Measurements from ENCODE around the gene NOP53. TPM values are rescaled to one million over a fixed set of nuclear protein-coding genes. Genes with fewer than 3 reads are reported as not detected.

Gene NOP53
- total and polyA plus RNA-seq, 2 of the 4 experiments (the other 2 are of a cell fraction): 59.5 to 83.2 TPM

GRCh38 chr19:47701717-47702552, 43.4 kb upstream of the NOP53 start:
- H2BK15ac ChIP-seq (ENCODE audit: low read depth, low read length): no peak overlapping the region
- BruUV-seq (replicated peaks): no TSS peak
- DNase-seq (no peak), ATAC-seq (ENCODE audit: low read depth) (no peak)
- peaks cover 0 to 23% of the 10 kb centered on the region in 2 experiments; a peak in 2 of 4 replicates for H3K79me1 ChIP-seq (ENCODE audit: low read depth in 1 of 2, low read length in 2 of 2)
- no peak overlapping the region for H2AK5ac ChIP-seq (ENCODE audit: low read depth, low read length)
- no peak overlapping the region for H3K18ac ChIP-seq (ENCODE audit: low read depth, low read length)
- no peak overlapping the region for H3K23ac ChIP-seq (ENCODE audit: low read depth, low read length)
- H2AFZ ChIP-seq (replicated peaks; ENCODE audit: low read length, poor library complexity): no peak overlapping the region
- no peak overlapping the region for H4K91ac ChIP-seq (ENCODE audit: insufficient read depth, low read depth, low read length)
- WGBS, 2 experiments (ENCODE audit: extremely low coverage in 2 of 2, insufficient read length in 1 of 2): 98% methylated on average over 71 of the region's 91 CpGs; no CpG with 5 or more reads in 1 of the 2 experiments
- peaks cover 49% of the 10 kb centered on the region for H4K20me1 ChIP-seq (ENCODE audit: insufficient read depth, low read length)
- dilution Hi-C loops (cut with HindIII; ENCODE audit: low sequenced_read_pairs, unreplicated experiment) (no loop called here), intact Hi-C loops (cut with micrococcal nuclease) (no loop called here), in situ Hi-C loops (cut with MboI; ENCODE audit: low sequenced_read_pairs) (loop anchor here (25.0 kb wide), 1 partner anchor 415 kb away; no protein-coding TSS in a partner anchor)
- no peaks in the 10 kb centered on the region for H3K27me3 ChIP-seq (ENCODE audit: control insufficient read depth, insufficient read depth, low read length)
- H3K4ac ChIP-seq (ENCODE audit: low read depth, low read length): no peak overlapping the region
- no peak overlapping the region for H4K8ac ChIP-seq (ENCODE audit: low read depth in 2 of 2, low read length in 2 of 2)
- ChIA-PET CTCF (no interaction called here), POLR2A (ENCODE audit: unreplicated experiment) (no interaction called here)
- peaks cover 34% of the 10 kb centered on the region; the same call in 1 of the 2 replicates for H3K36me3 ChIP-seq (ENCODE audit: control insufficient read depth, insufficient read depth, low read length)
- no peak overlapping the region for H4K5ac ChIP-seq (ENCODE audit: low read depth, low read length)
- H2BK5ac ChIP-seq (ENCODE audit: low read depth, low read length, poor library complexity, severe bottlenecking): no peak overlapping the region
- peaks cover 4% of the 10 kb centered on the region; the same call in 1 of the 2 replicates for H3K9me3 ChIP-seq (ENCODE audit: control insufficient read depth, insufficient read depth, low read length)
- no peak overlapping the region for H2BK20ac ChIP-seq (ENCODE audit: low read depth, low read length)
- H3K4me3 ChIP-seq (ENCODE audit: insufficient read depth, low read depth, low read length): no peak overlapping the region
- no peak overlapping the region for H2BK120ac ChIP-seq (ENCODE audit: low read depth, low read length)
- H3K4me2 ChIP-seq (ENCODE audit: low read depth, low read length): no peak overlapping the region
- peaks cover 5% of the 10 kb centered on the region for H3K4me1 ChIP-seq (ENCODE audit: control insufficient read depth, insufficient read depth, low read length)
- no peak overlapping the region for H2AK9ac ChIP-seq (replicated peaks; ENCODE audit: low read depth, low read length, poor library complexity)
- no peak overlapping the region for H3K27ac ChIP-seq (ENCODE audit: insufficient read depth, low read length)
- TF ChIP-seq MAFK (IDR thresholded peaks at IDR 0.05; ENCODE audit: low read depth, low read length) (no peak), MXI1 (IDR thresholded peaks at IDR 0.05; ENCODE audit: borderline replicate concordance, low read depth, low read length) (no peak), NFE2L2 (IDR thresholded peaks at IDR 0.05; ENCODE audit: low read depth, low read length) (no peak), SMC3 (IDR thresholded peaks at IDR 0.05; ENCODE audit: low read depth, low read length) (no peak), USF2 (IDR thresholded peaks at IDR 0.05; ENCODE audit: low read depth, low read length) (no peak), POLR2A (IDR thresholded peaks at IDR 0.05; ENCODE audit: low read depth, low read length) (no peak), BHLHE40 (IDR thresholded peaks at IDR 0.05; ENCODE audit: low read depth, low read length) (no peak), ELK1 (IDR thresholded peaks at IDR 0.05; ENCODE audit: borderline replicate concordance, low read depth, low read length) (no peak), RAD21 (IDR thresholded peaks at IDR 0.05; ENCODE audit: low read length) (no peak), FOS (IDR thresholded peaks at IDR 0.05; ENCODE audit: low read depth, low read length) (no peak), RFX5 (IDR thresholded peaks at IDR 0.05; ENCODE audit: low read depth, low read length) (no peak), CTCF (conservative IDR thresholded peaks at IDR 0.05; ENCODE audit: low read depth, low read length) (no peak), CHD1 (IDR thresholded peaks at IDR 0.05; ENCODE audit: low read depth, low read length) (no peak), MAZ (IDR thresholded peaks at IDR 0.05; ENCODE audit: borderline replicate concordance, low read depth, low read length) (no peak)
- H3K9me1 ChIP-seq (ENCODE audit: insufficient read depth, low read length): peaks cover 4% of the 10 kb centered on the region
- H3K56ac ChIP-seq (ENCODE audit: extremely low read depth, insufficient read depth, low read length): no peak overlapping the region
- H3K9ac ChIP-seq (ENCODE audit: low read depth, low read length): no peak overlapping the region
- no peak overlapping the region for H3K14ac ChIP-seq (replicated peaks; ENCODE audit: low read depth, low read length)

Data from IMR-90 (cell line).